Measurements from ENCODE around the gene ADD2. TPM values are rescaled to one million over a fixed set of nuclear protein-coding genes. Genes with fewer than 3 reads are reported as not detected.

ADD2 gene
- total and polyA plus RNA-seq, 2 experiments from 2014 or later: not detected

- no peak overlapping the region for H3K9ac ChIP-seq
- WGBS, 2 experiments (ENCODE audit: low coverage in 1 of 2, low lambda C conversion rate in 2 of 2, missing lambda C conversion rate in 2 of 2): 56 to 67% methylated on average over 3 of the region's 3 CpGs
- no peak overlapping the region for H3K4me2 ChIP-seq (ENCODE audit: unreplicated experiment)
- no peaks in the 10 kb centered on the region for H3K9me3 ChIP-seq (ENCODE audit: low read depth)
- H3K36me3 ChIP-seq (ENCODE audit: low read depth): no peaks in the 10 kb centered on the region
- no peaks in the 10 kb centered on the region for H3K9me2 ChIP-seq (ENCODE audit: insufficient read depth)
- in situ Hi-C loops (cut with MboI): loop anchor here (10.0 kb wide), 1 partner anchor 278 kb away; no protein-coding TSS in a partner anchor
- H3K79me2 ChIP-seq (ENCODE audit: insufficient read depth): no peaks in the 10 kb centered on the region
- no peak for DNase-seq
- H4K20me1 ChIP-seq (ENCODE audit: insufficient read depth): no peaks in the 10 kb centered on the region
- no peak overlapping the region for H3K4me3 ChIP-seq
- H3K4me1 ChIP-seq (ENCODE audit: insufficient read depth): peaks cover 1% of the 10 kb centered on the region; the same call in 1 of the 2 replicates
- TF ChIP-seq EZH2 (IDR thresholded peaks at IDR 0.05; ENCODE audit: insufficient read depth, poor library complexity, severe bottlenecking) (no peak), EZH2phosphoT487 (IDR thresholded peaks at IDR 0.05; ENCODE audit: insufficient read depth, low read depth) (no peak)
- H3K27ac ChIP-seq: no peak overlapping the region
- H2AFZ ChIP-seq: no peak overlapping the region
- H3F3A ChIP-seq (ENCODE audit: insufficient read depth): no peaks in the 10 kb centered on the region
- H3K27me3 ChIP-seq (replicated peaks; ENCODE audit: insufficient read depth): peaks cover 10% of the 10 kb centered on the region; the same call in 1 of the 2 replicates
Observed at GRCh38 chr2:70612574-70612973, 155.4 kb downstream of the ADD2 start.

GRCh38 chr2:70608373-70608772 is 159.6 kb downstream of the ADD2 start:
- 77 to 80% methylated on average over 6 of the region's 6 CpGs for WGBS, 2 experiments (ENCODE audit: low coverage in 1 of 2, low lambda C conversion rate in 2 of 2, missing lambda C conversion rate in 2 of 2)
- peaks cover 10% of the 10 kb centered on the region; the same call in 1 of the 2 replicates for H3K27me3 ChIP-seq (replicated peaks; ENCODE audit: insufficient read depth)
- H3K36me3 ChIP-seq (ENCODE audit: low read depth): no peaks in the 10 kb centered on the region
- no peak overlapping the region for H3K4me2 ChIP-seq (ENCODE audit: unreplicated experiment)
- TF ChIP-seq EZH2phosphoT487 (IDR thresholded peaks at IDR 0.05; ENCODE audit: insufficient read depth, low read depth) (no peak), EZH2 (IDR thresholded peaks at IDR 0.05; ENCODE audit: insufficient read depth, poor library complexity, severe bottlenecking) (no peak)
- peaks cover 8% of the 10 kb centered on the region; the same call in 1 of the 2 replicates for H3K4me1 ChIP-seq (ENCODE audit: insufficient read depth)
- H4K20me1 ChIP-seq (ENCODE audit: insufficient read depth): no peaks in the 10 kb centered on the region
- no peak overlapping the region for H3K27ac ChIP-seq
- in situ Hi-C loops (cut with MboI): no loop called here
- no peak overlapping the region for H3K9ac ChIP-seq
- no peak overlapping the region for H2AFZ ChIP-seq
- H3K9me2 ChIP-seq (ENCODE audit: insufficient read depth): no peaks in the 10 kb centered on the region
- H3K9me3 ChIP-seq (ENCODE audit: low read depth): no peaks in the 10 kb centered on the region
- no peaks in the 10 kb centered on the region for H3F3A ChIP-seq (ENCODE audit: insufficient read depth)
- no peak overlapping the region for H3K4me3 ChIP-seq
- no peaks in the 10 kb centered on the region for H3K79me2 ChIP-seq (ENCODE audit: insufficient read depth)
- no peak for DNase-seq

- Histone ChIP-seq H3K4me1 (ENCODE audit: insufficient read depth) (peaks cover 8% of the 10 kb centered on the region; the same call in 1 of the 2 replicates), H3K4me3 (no peak overlapping the region), H3K27me3 (replicated peaks; ENCODE audit: insufficient read depth) (peaks cover 10% of the 10 kb centered on the region; the same call in 1 of the 2 replicates), H3K36me3 (ENCODE audit: low read depth) (no peaks in the 10 kb centered on the region), H3K27ac (no peak overlapping the region), H2AFZ (no peak overlapping the region), H3K4me2 (ENCODE audit: unreplicated experiment) (no peak overlapping the region), H3K9me2 (ENCODE audit: insufficient read depth) (no peaks in the 10 kb centered on the region), H3K79me2 (ENCODE audit: insufficient read depth) (no peaks in the 10 kb centered on the region), H3K9ac (no peak overlapping the region), H3K9me3 (ENCODE audit: low read depth) (no peaks in the 10 kb centered on the region), H4K20me1 (ENCODE audit: insufficient read depth) (no peaks in the 10 kb centered on the region), H3F3A (ENCODE audit: insufficient read depth) (no peaks in the 10 kb centered on the region)
- TF ChIP-seq EZH2 (IDR thresholded peaks at IDR 0.05; ENCODE audit: insufficient read depth, poor library complexity, severe bottlenecking) (no peak), EZH2phosphoT487 (IDR thresholded peaks at IDR 0.05; ENCODE audit: insufficient read depth, low read depth) (no peak)
- 49 to 53% methylated on average over 8 of the region's 8 CpGs for WGBS, 2 experiments (ENCODE audit: low coverage in 1 of 2, low lambda C conversion rate in 2 of 2, missing lambda C conversion rate in 2 of 2)
- in situ Hi-C loops (cut with MboI): no loop called here
- DNase-seq: peak; percentile 61
Observed at GRCh38 chr2:70607121-70607561, 160.9 kb downstream of the ADD2 start.

Small RNA genes lying within 50 kb of the gene (small RNA-seq; reads per million reads assigned to genes)
- gene HMGN2P21 (ENCODE audit: low read depth, low replicate concordance): not detected

Other genes with a start within 250 kb of the ADD2 start
- 14.8 and 17.3 TPM in 2 replicates for gene TGFA, start 214.4 kb downstream of the ADD2 start, total RNA-seq (2014; rRNA removed; shearing (Covaris generic))
- gene TGFA, start 214.4 kb downstream of the ADD2 start, polyA plus RNA-seq (2016; fragmentation: Nextera tagmentation; extraction: Ambion mirVana): 9.2 and 9.7 TPM in 2 replicates
- not detected in 2 replicates for gene FIGLA, start 22.4 kb upstream of the ADD2 start, total RNA-seq (2014; rRNA removed; shearing (Covaris generic))
- not detected in 2 replicates for gene FIGLA, start 22.4 kb upstream of the ADD2 start, polyA plus RNA-seq (2016; fragmentation: Nextera tagmentation; extraction: Ambion mirVana)
- gene CLEC4F, start 52.4 kb upstream of the ADD2 start, total RNA-seq (2014; rRNA removed; shearing (Covaris generic)): not detected in 2 replicates
- not detected in 2 replicates for gene CLEC4F, start 52.4 kb upstream of the ADD2 start, polyA plus RNA-seq (2016; fragmentation: Nextera tagmentation; extraction: Ambion mirVana)
- not detected in 2 replicates for gene CD207, start 67.6 kb upstream of the ADD2 start, total RNA-seq (2014; rRNA removed; shearing (Covaris generic))
- gene CD207, start 67.6 kb upstream of the ADD2 start, polyA plus RNA-seq (2016; fragmentation: Nextera tagmentation; extraction: Ambion mirVana): not detected in 2 replicates
- 1.1 and 2.0 TPM in 2 replicates for gene VAX2, start 132.4 kb upstream of the ADD2 start, total RNA-seq (2014; rRNA removed; shearing (Covaris generic))
- gene VAX2, start 132.4 kb upstream of the ADD2 start, polyA plus RNA-seq (2016; fragmentation: Nextera tagmentation; extraction: Ambion mirVana): 0.85 and 1.5 TPM in 2 replicates
- gene ATP6V1B1, start 167.7 kb upstream of the ADD2 start, total RNA-seq (2014; rRNA removed; shearing (Covaris generic)): not detected in 2 replicates
- 0.60 TPM in 1 of 2 replicates, not detected in the other for gene ATP6V1B1, start 167.7 kb upstream of the ADD2 start, polyA plus RNA-seq (2016; fragmentation: Nextera tagmentation; extraction: Ambion mirVana)
- not detected in 2 replicates for gene ANKRD53, start 210.4 kb upstream of the ADD2 start, total RNA-seq (2014; rRNA removed; shearing (Covaris generic))
- 0.65 and 1.2 TPM in 2 replicates for gene ANKRD53, start 210.4 kb upstream of the ADD2 start, polyA plus RNA-seq (2016; fragmentation: Nextera tagmentation; extraction: Ambion mirVana)
- 46.9 and 64.1 TPM in 2 replicates for gene TEX261, start 226.7 kb upstream of the ADD2 start, total RNA-seq (2014; rRNA removed; shearing (Covaris generic))
- gene TEX261, start 226.7 kb upstream of the ADD2 start, polyA plus RNA-seq (2016; fragmentation: Nextera tagmentation; extraction: Ambion mirVana): 54.1 and 55.7 TPM in 2 replicates

All from GM23248 (cell line).